ENCODE results near the gene SAE1.

DNA sequence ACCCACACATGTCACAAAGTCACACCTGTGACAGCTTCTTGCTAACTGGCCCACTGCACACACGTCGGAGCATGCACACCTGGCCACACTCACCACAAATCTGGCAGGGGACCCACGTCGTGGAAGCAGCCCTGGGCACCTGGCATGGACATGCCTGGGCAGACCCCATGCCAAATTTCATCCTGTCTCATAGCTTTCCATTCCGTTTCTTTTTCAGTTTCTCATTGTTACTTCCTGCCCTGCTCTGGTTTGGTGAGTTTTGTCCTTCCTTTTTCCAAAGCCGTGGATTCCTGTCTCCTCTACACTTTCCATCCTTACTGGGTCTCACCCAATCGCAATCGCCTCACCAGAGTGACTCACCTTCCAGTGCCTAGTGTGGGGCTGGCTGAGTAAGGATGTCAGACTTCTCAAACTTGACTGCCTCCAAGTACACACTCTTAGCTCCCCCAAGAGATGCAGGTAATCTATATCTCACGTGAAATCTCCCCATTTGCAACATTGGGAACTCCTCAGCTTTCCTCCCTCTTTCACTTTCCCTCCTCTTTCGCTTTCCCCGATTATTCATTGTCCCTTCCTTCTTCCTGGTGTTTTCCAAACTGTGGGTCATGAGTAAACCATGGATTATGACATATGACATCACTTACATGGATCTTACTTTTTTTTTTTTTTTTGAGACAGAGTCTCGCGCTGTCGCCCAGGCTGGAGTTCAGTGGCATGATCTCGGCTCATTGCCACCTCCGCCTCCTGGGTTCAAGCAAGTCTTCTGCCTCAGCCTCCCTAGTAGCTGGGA lies 102.0 kb downstream of the SAE1 start:
- TF ChIP-seq, protein P1, sequence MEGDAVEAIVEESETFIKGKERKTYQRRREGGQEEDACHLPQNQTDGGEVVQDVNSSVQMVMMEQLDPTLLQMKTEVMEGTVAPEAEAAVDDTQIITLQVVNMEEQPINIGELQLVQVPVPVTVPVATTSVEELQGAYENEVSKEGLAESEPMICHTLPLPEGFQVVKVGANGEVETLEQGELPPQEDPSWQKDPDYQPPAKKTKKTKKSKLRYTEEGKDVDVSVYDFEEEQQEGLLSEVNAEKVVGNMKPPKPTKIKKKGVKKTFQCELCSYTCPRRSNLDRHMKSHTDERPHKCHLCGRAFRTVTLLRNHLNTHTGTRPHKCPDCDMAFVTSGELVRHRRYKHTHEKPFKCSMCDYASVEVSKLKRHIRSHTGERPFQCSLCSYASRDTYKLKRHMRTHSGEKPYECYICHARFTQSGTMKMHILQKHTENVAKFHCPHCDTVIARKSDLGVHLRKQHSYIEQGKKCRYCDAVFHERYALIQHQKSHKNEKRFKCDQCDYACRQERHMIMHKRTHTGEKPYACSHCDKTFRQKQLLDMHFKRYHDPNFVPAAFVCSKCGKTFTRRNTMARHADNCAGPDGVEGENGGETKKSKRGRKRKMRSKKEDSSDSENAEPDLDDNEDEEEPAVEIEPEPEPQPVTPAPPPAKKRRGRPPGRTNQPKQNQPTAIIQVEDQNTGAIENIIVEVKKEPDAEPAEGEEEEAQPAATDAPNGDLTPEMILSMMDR (IDR thresholded peaks at IDR 0.05) = no peak
- peak in 1 of 2 donors; percentile 12 for TF ChIP-seq POLR2A (IDR thresholded peaks at IDR 0.05)
